Activated CD8-positive, alpha-beta T cell treated with anti-CD3 and anti-CD28 coated beads for 36 hours (primary cell): Measurements from ENCODE around the gene OR51A4. TPM values are rescaled to one million over a fixed set of nuclear protein-coding genes. Genes with fewer than 3 reads are reported as not detected.

Experiments
- ATAC-seq: fragments of 200-7000 bp; cut with Tn5 transposase; one replicate; pipeline ENCODE4 v1.10.0; 2021; ENCODE audit warnings: mild to moderate bottlenecking, moderate library complexity
- CTCF ChIA-PET: fragments of 350-600 bp; sonication (Branson Sonifier 250); formaldehyde crosslinking; loops from one replicate; lab custom pipeline; 2021; ENCODE audit warnings: antibody characterized with exemption; lab: Charles Lee
- POLR2A ChIA-PET: fragments of 350-600 bp; sonication (Branson Sonifier 250); formaldehyde crosslinking; loops from one replicate; lab custom pipeline; 2021; ENCODE audit warnings: antibody characterized with exemption; lab: Charles Lee
- DNase-seq: peaks from one replicate; pipeline ENCODE4 v3.0.0-alpha.2; 2020
- H3K27ac Mint-ChIP-seq: one replicate; pipeline ENCODE4 v1.8.0; 2021; ENCODE audit warnings: mild to moderate bottlenecking, mixed read lengths
- H3K27me3 Mint-ChIP-seq: one replicate; pipeline ENCODE4 v1.8.0; 2021; ENCODE audit warnings: mixed read lengths
- H3K36me3 Mint-ChIP-seq: one replicate; pipeline ENCODE4 v1.8.0; 2021; ENCODE audit warnings: low read depth, mixed read lengths
- H3K4me1 Mint-ChIP-seq: one replicate; pipeline ENCODE4 v1.8.0; 2021; ENCODE audit warnings: low read depth, mixed read lengths
- H3K4me3 Mint-ChIP-seq: one replicate; pipeline ENCODE4 v1.8.0; 2021; ENCODE audit warnings: mild to moderate bottlenecking, moderate library complexity, mixed read lengths
- H3K9me3 Mint-ChIP-seq: one replicate; pipeline ENCODE4 v1.8.0; 2021; ENCODE audit warnings: mixed read lengths
- CTCF ChIP-seq: fragments of 200-600 bp; IDR thresholded peaks from one replicate; pipeline ENCODE4 v1.8.0; 2022; ENCODE audit warnings: antibody characterized with exemption, mild to moderate bottlenecking
- intact Hi-C: fragments of 100-400 bp; cut with micrococcal nuclease; formaldehyde crosslinking; loops from one replicate; pipeline ENCODE4 v1.10.0; 2022
- total RNA-seq, 2 experiments: library from RNA; stranded (reverse); gene quantifications; one replicate each; pipeline ENCODE4 v1.2.3, GENCODE V29; 2021

The OR51A4 gene
- total RNA-seq, 2 experiments from 2014 or later = not detected

DNA sequence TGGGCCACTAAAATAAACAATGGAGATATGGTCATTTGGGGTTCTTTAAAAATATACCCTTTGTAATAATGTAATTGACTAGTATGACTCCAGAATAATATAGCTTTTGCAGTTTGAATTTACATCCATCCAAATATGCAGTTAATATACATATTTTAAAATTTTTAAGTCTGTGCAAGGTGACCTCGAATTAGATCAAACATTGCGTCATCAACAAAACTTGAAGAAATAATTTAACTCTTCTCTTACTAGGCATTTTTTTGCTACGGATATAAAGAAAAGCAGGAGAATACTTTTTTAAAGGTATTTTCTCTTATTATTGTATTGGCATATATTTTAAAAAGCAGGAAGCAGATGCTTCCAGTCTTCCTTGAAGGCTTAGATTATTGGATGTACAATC lies 10.7 kb downstream of the OR51A4 start:
- no peak overlapping the region for H3K27ac Mint-ChIP-seq
- no peaks in the 10 kb centered on the region for H3K4me1 Mint-ChIP-seq
- no peaks in the 10 kb centered on the region for H3K9me3 Mint-ChIP-seq
- H3K36me3 Mint-ChIP-seq = no peaks in the 10 kb centered on the region
- ChIA-PET POLR2A (no interaction called here), CTCF (no interaction called here)
- no peaks in the 10 kb centered on the region for H3K27me3 Mint-ChIP-seq
- intact Hi-C loops = no loop called here
- ATAC-seq = no peak
- no peak overlapping the region for H3K4me3 Mint-ChIP-seq
- DNase-seq = no peak
- no peak for TF ChIP-seq CTCF

DNA sequence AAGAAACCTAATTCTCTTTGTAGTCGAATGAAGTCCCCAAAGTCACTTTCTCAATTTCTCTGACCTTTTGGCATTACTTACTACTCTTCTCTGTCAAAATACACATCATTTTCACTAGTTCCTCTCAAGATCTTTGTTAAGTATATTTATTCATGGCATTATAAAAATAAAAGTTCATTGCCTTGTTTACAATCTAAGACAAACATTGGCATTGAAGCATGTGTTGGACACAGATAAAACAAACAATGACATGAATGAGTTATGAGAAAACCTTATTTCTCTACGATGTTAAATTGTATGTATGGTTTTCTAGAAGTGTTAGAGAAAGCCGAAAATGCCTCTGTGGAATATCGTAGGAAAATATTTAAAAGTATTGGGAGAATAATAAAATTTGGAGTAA lies 14.7 kb downstream of the OR51A4 start:
- Mint-ChIP-seq H3K36me3 (no peaks in the 10 kb centered on the region), H3K27ac (no peak overlapping the region), H3K4me3 (no peak overlapping the region), H3K4me1 (no peaks in the 10 kb centered on the region), H3K9me3 (no peaks in the 10 kb centered on the region), H3K27me3 (no peaks in the 10 kb centered on the region)
- ChIA-PET POLR2A (no interaction called here), CTCF (no interaction called here)
- intact Hi-C loops = no loop called here
- no peak for ATAC-seq
- DNase-seq = no peak
- TF ChIP-seq CTCF = no peak

GRCh38 chr11:4926608-4927007 lies 20.8 kb downstream of the OR51A4 start:
- Mint-ChIP-seq H3K27me3 (peaks cover 4% of the 10 kb centered on the region), H3K27ac (no peak overlapping the region), H3K9me3 (no peaks in the 10 kb centered on the region), H3K36me3 (no peaks in the 10 kb centered on the region), H3K4me3 (no peak overlapping the region), H3K4me1 (no peaks in the 10 kb centered on the region)
- intact Hi-C loops = no loop called here
- no peak for DNase-seq
- no peak for TF ChIP-seq CTCF
- no peak for ATAC-seq
- ChIA-PET CTCF (no interaction called here), POLR2A (no interaction called here)

GRCh38 chr11:4924239-4924638 lies 23.2 kb downstream of the OR51A4 start, which contains the start of gene OR51G1:
OR51G1 (minus strand) TSS chr11:4924339; CDS start chr11:4924339, 0 bp downstream.
- CTCF ChIA-PET = no interaction called here

DNA sequence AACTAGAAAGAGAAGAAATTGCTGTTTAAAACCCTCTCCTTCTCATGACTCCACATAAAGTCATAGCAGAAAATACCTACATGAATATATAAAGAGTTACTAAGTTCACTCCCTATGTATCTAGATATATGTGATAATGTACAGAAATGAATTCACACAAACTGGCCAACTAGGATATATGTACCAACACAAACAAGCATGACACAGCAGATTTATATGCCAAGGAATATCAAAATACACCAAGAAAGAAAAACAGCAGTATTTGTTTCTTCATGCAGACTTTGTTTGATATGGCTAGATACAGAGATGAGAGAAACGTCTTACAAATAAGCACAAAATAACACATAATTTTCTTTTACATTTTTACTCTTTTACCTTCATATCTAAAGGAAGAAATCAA lies 25.1 kb downstream of the OR51A4 start:
- POLR2A ChIA-PET = no interaction called here
- H3K27me3 Mint-ChIP-seq = peaks cover 4% of the 10 kb centered on the region
- intact Hi-C loops = no loop called here
- CTCF ChIA-PET = no interaction called here
- H3K4me3 Mint-ChIP-seq = no peak overlapping the region
- no peak overlapping the region for H3K27ac Mint-ChIP-seq
- no peak for ATAC-seq
- TF ChIP-seq CTCF = no peak
- DNase-seq = no peak
- H3K4me1 Mint-ChIP-seq = no peaks in the 10 kb centered on the region
- H3K36me3 Mint-ChIP-seq = no peaks in the 10 kb centered on the region
- H3K9me3 Mint-ChIP-seq = no peaks in the 10 kb centered on the region

More at GRCh38 chr11:4924239-4924638, 23.2 kb downstream of the OR51A4 start, which contains the start of gene OR51G1:
- intact Hi-C loops = no loop called here
- H3K27ac Mint-ChIP-seq = no peak within 1 kb of the TSS
- peaks cover 4% of the 10 kb centered on the region for H3K27me3 Mint-ChIP-seq
- no peak for TF ChIP-seq CTCF
- no peaks in the 10 kb centered on the region for H3K36me3 Mint-ChIP-seq
- ATAC-seq (no peak), DNase-seq (no peak)
- no peaks in the 10 kb centered on the region for H3K4me1 Mint-ChIP-seq
- H3K4me3 Mint-ChIP-seq = no peak within 1 kb of the TSS
- no peaks in the 10 kb centered on the region for H3K9me3 Mint-ChIP-seq
- POLR2A ChIA-PET = no interaction called here
